Measurements from ENCODE around the gene QARS1. TPM values are rescaled to one million over a fixed set of nuclear protein-coding genes. Genes with fewer than 3 reads are reported as not detected.

The QARS1 gene
- total RNA-seq, 4 donors from 2014 or later, result 297 to 451 (median 380) TPM

GRCh38 chr3:49081429-49081828, 23.1 kb downstream of the QARS1 start:
- H3K27me3 ChIP-seq, result no peaks in the 10 kb centered on the region
- 81% methylated on average over 8 of the region's 8 CpGs for WGBS
- no peak overlapping the region for H3K27ac ChIP-seq
- DNase-seq (ENCODE audit: low spot score in 2 of 2), result no peak
- H3K4me1 ChIP-seq, result peaks cover 4% of the 10 kb centered on the region
- TF ChIP-seq POLR2AphosphoS5 (IDR thresholded peaks at IDR 0.05), result no peak
- TF ChIP-seq EP300 (IDR thresholded peaks at IDR 0.05), result no peak
- no peak for TF ChIP-seq POLR2A (IDR thresholded peaks at IDR 0.05)
- no peak for TF ChIP-seq CTCF (IDR thresholded peaks at IDR 0.05)
- H3K36me3 ChIP-seq, result peaks cover 23% of the 10 kb centered on the region
- H3K9me3 ChIP-seq, result no peaks in the 10 kb centered on the region
- H3K4me3 ChIP-seq, result no peak overlapping the region

GRCh38 chr3:49079270-49079669, 25.3 kb downstream of the QARS1 start:
- no peak for DNase-seq (ENCODE audit: low spot score in 2 of 2)
- Histone ChIP-seq H3K27ac (no peak overlapping the region), H3K9me3 (no peaks in the 10 kb centered on the region), H3K27me3 (no peaks in the 10 kb centered on the region), H3K4me3 (no peak overlapping the region), H3K4me1 (peaks cover 4% of the 10 kb centered on the region), H3K36me3 (peaks cover 45% of the 10 kb centered on the region)
- 95% methylated on average over 2 of the region's 2 CpGs for WGBS
- TF ChIP-seq EP300 (IDR thresholded peaks at IDR 0.05), result no peak
- TF ChIP-seq POLR2A (IDR thresholded peaks at IDR 0.05), result no peak
- no peak for TF ChIP-seq POLR2AphosphoS5 (IDR thresholded peaks at IDR 0.05)
- no peak for TF ChIP-seq CTCF (IDR thresholded peaks at IDR 0.05)

GRCh38 chr3:49076646-49077045, 27.9 kb downstream of the QARS1 start:
- Histone ChIP-seq H3K27ac (no peak overlapping the region), H3K4me1 (peaks cover 4% of the 10 kb centered on the region), H3K9me3 (no peaks in the 10 kb centered on the region), H3K36me3 (peaks cover 71% of the 10 kb centered on the region), H3K27me3 (no peaks in the 10 kb centered on the region), H3K4me3 (no peak overlapping the region)
- DNase-seq (ENCODE audit: low spot score in 2 of 2), result no peak
- TF ChIP-seq POLR2AphosphoS5 (IDR thresholded peaks at IDR 0.05), result no peak
- TF ChIP-seq POLR2A (IDR thresholded peaks at IDR 0.05), result no peak
- TF ChIP-seq EP300 (IDR thresholded peaks at IDR 0.05), result no peak
- TF ChIP-seq CTCF (IDR thresholded peaks at IDR 0.05), result no peak
- WGBS, result 92% methylated on average over 4 of the region's 4 CpGs

- TF ChIP-seq POLR2A (IDR thresholded peaks at IDR 0.05), result no peak
- TF ChIP-seq CTCF (IDR thresholded peaks at IDR 0.05), result no peak
- TF ChIP-seq EP300 (IDR thresholded peaks at IDR 0.05), result no peak
- TF ChIP-seq POLR2AphosphoS5 (IDR thresholded peaks at IDR 0.05), result no peak
- no peak for DNase-seq (ENCODE audit: low spot score in 2 of 2)
- no peak overlapping the region for H3K27ac ChIP-seq
- H3K9me3 ChIP-seq, result no peaks in the 10 kb centered on the region
- no peaks in the 10 kb centered on the region for H3K27me3 ChIP-seq
- H3K36me3 ChIP-seq, result peaks cover 76% of the 10 kb centered on the region
- no peaks in the 10 kb centered on the region for H3K4me1 ChIP-seq
- WGBS, result 94% methylated on average over 13 of the region's 13 CpGs
- H3K4me3 ChIP-seq, result no peak overlapping the region
Measured at GRCh38 chr3:49076116-49076515, 28.4 kb downstream of the QARS1 start.

- Histone ChIP-seq H3K9me3 (no peaks in the 10 kb centered on the region), H3K4me3 (no peak overlapping the region), H3K36me3 (peaks cover 70% of the 10 kb centered on the region), H3K27me3 (no peaks in the 10 kb centered on the region), H3K4me1 (no peaks in the 10 kb centered on the region), H3K27ac (no peak overlapping the region)
- WGBS, result 92% methylated on average over 7 of the region's 7 CpGs
- TF ChIP-seq EP300 (IDR thresholded peaks at IDR 0.05), result no peak
- no peak for TF ChIP-seq CTCF (IDR thresholded peaks at IDR 0.05)
- TF ChIP-seq POLR2A (IDR thresholded peaks at IDR 0.05), result no peak
- TF ChIP-seq POLR2AphosphoS5 (IDR thresholded peaks at IDR 0.05), result no peak
- no peak for DNase-seq (ENCODE audit: low spot score in 2 of 2)
Measured at GRCh38 chr3:49058011-49058410, 46.5 kb downstream of the QARS1 start.

All from suprapubic skin (tissue), 4 donors.